ENCODE results near the gene IVL. TPM values are rescaled to one million over a fixed set of nuclear protein-coding genes. Genes with fewer than 3 reads are reported as not detected.

Gene IVL
- total RNA-seq, 1 experiment from 2014 or later = not detected

GRCh38 chr1:152876827-152877226, 31.5 kb upstream of the IVL start:
- no peak for TF ChIP-seq ZNF274 (IDR thresholded peaks at IDR 0.05; ENCODE audit: low read depth, low read length)
- TF ChIP-seq EZH2 (IDR thresholded peaks at IDR 0.05) = no peak
- TF ChIP-seq POLR2AphosphoS5 (IDR thresholded peaks at IDR 0.05; ENCODE audit: low read depth, low read length) = no peak
- TF ChIP-seq EGR1 (IDR thresholded peaks at IDR 0.05; ENCODE audit: low read depth) = no peak
- no peak for TF ChIP-seq CTCF (IDR thresholded peaks at IDR 0.05 in 2 of 3, conservative IDR thresholded peaks at IDR 0.05 in 1 of 3; ENCODE audit: borderline replicate concordance in 1 of 3, insufficient read depth in 1 of 3, low read depth in 2 of 3, low read length in 2 of 3)
- TF ChIP-seq YY1 (IDR thresholded peaks at IDR 0.05; ENCODE audit: extremely low read depth, insufficient replicate concordance, low read depth, low read length) = no peak
- no peak for TF ChIP-seq FOSL1 (IDR thresholded peaks at IDR 0.05; ENCODE audit: low read depth)
- no peak for TF ChIP-seq CBX3 (IDR thresholded peaks at IDR 0.05; ENCODE audit: low read depth)
- no peak for TF ChIP-seq EZH2phosphoT487 (IDR thresholded peaks at IDR 0.05; ENCODE audit: borderline replicate concordance)
- no peak for TF ChIP-seq RAD21 (IDR thresholded peaks at IDR 0.05; ENCODE audit: low read depth)
- no peak for TF ChIP-seq TCF7L2 (IDR thresholded peaks at IDR 0.05; ENCODE audit: borderline replicate concordance, extremely low read depth, insufficient read depth, insufficient read length)
- no peak for TF ChIP-seq SIN3A (IDR thresholded peaks at IDR 0.05; ENCODE audit: low read depth)
- no peak for TF ChIP-seq ATF3 (IDR thresholded peaks at IDR 0.05)
- no peak for TF ChIP-seq MAX (IDR thresholded peaks at IDR 0.05)
- ChIA-PET POLR2A (no interaction called here), CTCF (no interaction called here), RAD21 (ENCODE audit: low non-redundant PET in 1 of 2, low total read pairs in 2 of 2, uncharacterized antibody in 2 of 2, unreplicated experiment in 2 of 2) (no interaction called here)
- Histone ChIP-seq H4K20me1 (ENCODE audit: insufficient read depth) (no peaks in the 10 kb centered on the region), H3K4me2 (ENCODE audit: low read length) (no peak overlapping the region), H3K27ac (ENCODE audit: low read depth, low read length) (no peak overlapping the region), H3K9me3 (ENCODE audit: control insufficient read depth in 1 of 2, insufficient read depth in 1 of 2, low read depth in 1 of 2, low read length in 2 of 2) (no peaks in the 10 kb centered on the region), H3K27me3 (ENCODE audit: insufficient read depth, low read length) (peaks cover 10% of the 10 kb centered on the region; the same call in 1 of the 2 replicates), H3K79me2 (ENCODE audit: insufficient read depth, low read length) (no peaks in the 10 kb centered on the region), H3K4me1 (ENCODE audit: control insufficient read depth in 1 of 2, insufficient read depth in 2 of 2, low read length in 2 of 2) (no peaks in the 10 kb centered on the region), H3K9ac (ENCODE audit: low read length) (no peak overlapping the region), H2AFZ (ENCODE audit: low read depth, low read length, poor library complexity, severe bottlenecking) (no peak overlapping the region), H3K9me2 (ENCODE audit: insufficient read depth) (no peaks in the 10 kb centered on the region), H3K4me3 (replicated peaks in 1 of 2; ENCODE audit: low read depth in 1 of 2, low read length in 2 of 2) (no peak overlapping the region), H3K36me3 (ENCODE audit: control insufficient read depth in 1 of 2, insufficient read depth in 2 of 2, low read length in 2 of 2) (no peaks in the 10 kb centered on the region)
- BruUV-seq (replicated peaks) = no TSS peak
- ATAC-seq = no peak
- DNase-seq (ENCODE audit: low read depth, low spot score) = no peak
- intact Hi-C loops (cut with micrococcal nuclease) = no loop called here

All from HCT116 (cell line).